GM10248 (cell line): ENCODE measurements around the gene TRIM7.

Experiments used
- CTCF ChIA-PET: fragments of 300-600 bp; sonication (Branson Sonifier 250); formaldehyde crosslinking; extraction: SDS; loops from one replicate; lab custom pipeline; 2021; ENCODE audit warnings: antibody characterized with exemption; lab: Yijun Ruan, JAX
- POLR2A ChIA-PET: fragments of 350-650 bp; sonication (Branson Sonifier 250); formaldehyde crosslinking; extraction: SDS; loops from one replicate; lab custom pipeline; 2020; ENCODE audit warnings: antibody characterized with exemption; lab: Yijun Ruan, JAX
- DNase-seq: peaks from one replicate; pipeline ENCODE4 v3.0.0; 2012; ENCODE audit errors: extremely low spot score
- TF ChIP-seq, protein P1 (sequence below): IDR thresholded peaks from 2 replicates; pipeline ENCODE4 v1.5.1; 2012; ENCODE audit warnings: mild to moderate bottlenecking, low read depth; ENCODE audit errors: extremely low read depth, missing control alignments, control extremely low read depth

Gene TRIM7

DNA sequence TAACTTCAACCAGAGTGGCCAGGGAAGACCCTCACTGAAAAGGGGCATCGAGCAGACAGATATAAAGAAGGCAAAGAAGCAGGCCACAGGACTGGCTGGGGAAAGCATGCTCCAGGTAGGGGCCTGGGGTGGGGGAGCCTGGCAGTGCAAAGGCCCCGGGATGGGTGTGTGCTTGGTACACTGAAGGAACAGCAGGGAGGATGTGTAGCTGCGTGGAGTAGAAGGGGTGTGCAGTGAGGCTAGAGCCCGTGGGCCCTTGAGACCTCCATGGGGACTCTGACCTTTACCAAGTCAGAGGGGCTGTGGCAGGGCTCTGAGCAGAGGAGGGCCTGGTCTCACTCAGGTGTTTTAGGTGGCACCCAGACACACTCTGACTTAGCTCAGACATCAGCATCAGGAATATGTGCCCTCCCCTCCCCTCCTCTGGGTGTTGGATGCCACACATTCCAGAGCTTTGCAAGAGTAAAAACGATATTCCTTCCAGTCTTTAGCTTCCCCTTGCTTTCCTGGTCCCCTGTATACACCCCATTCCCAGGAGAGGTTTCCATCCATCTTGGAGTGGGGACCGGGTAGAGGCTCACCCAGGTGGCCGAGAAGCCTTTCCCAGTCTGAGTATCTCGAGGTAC is 7.6 kb downstream of the TRIM7 start:
- ChIA-PET CTCF (interaction anchor here (1.5 to 2.1 kb wide), 4 partner anchors 10 to 15 kb away, joined by 4 to 13 read pairs (median 7); no protein-coding TSS in a partner anchor), POLR2A (interaction anchor here (1.4 kb wide), 1 partner anchor 10 kb away, joined by 7 read pairs; no protein-coding TSS in a partner anchor)
- TF ChIP-seq, protein P1, sequence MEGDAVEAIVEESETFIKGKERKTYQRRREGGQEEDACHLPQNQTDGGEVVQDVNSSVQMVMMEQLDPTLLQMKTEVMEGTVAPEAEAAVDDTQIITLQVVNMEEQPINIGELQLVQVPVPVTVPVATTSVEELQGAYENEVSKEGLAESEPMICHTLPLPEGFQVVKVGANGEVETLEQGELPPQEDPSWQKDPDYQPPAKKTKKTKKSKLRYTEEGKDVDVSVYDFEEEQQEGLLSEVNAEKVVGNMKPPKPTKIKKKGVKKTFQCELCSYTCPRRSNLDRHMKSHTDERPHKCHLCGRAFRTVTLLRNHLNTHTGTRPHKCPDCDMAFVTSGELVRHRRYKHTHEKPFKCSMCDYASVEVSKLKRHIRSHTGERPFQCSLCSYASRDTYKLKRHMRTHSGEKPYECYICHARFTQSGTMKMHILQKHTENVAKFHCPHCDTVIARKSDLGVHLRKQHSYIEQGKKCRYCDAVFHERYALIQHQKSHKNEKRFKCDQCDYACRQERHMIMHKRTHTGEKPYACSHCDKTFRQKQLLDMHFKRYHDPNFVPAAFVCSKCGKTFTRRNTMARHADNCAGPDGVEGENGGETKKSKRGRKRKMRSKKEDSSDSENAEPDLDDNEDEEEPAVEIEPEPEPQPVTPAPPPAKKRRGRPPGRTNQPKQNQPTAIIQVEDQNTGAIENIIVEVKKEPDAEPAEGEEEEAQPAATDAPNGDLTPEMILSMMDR, result no peak
- DNase-seq, result no peak

DNA sequence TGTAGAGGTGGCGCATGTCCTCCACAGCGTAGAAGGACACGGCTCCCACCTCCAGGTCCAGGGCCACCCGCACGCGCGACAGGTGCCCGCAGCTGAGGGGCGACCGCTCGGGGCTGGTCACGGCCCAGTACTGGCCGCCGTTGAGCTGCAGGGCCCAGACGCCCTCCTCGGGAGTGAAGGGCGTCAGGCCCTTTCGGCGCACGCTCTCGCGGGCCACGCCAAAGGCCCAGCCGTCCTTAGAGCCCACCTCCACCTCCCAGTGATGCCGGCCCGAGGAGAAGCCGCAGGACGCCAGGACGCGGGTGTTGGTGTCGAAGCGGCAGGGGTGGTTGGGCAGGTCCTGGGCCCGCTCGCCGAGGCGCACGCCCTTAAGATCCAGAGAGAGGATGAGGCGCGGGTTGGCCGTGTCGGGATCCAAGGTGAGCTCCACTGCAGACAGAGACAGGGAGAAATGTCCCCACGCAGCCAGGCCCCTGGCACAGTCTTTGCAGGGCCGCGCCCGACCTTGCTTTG is 9.7 kb downstream of the TRIM7 start:
- ChIA-PET POLR2A (no interaction called here), CTCF (interaction anchor here (9.1 kb wide), 1 partner anchor 10 kb away, joined by 109 read pairs; the partner anchor contains the start of gene TRIM7)
- DNase-seq, result no peak
- TF ChIP-seq, protein P1, result no peak

DNA sequence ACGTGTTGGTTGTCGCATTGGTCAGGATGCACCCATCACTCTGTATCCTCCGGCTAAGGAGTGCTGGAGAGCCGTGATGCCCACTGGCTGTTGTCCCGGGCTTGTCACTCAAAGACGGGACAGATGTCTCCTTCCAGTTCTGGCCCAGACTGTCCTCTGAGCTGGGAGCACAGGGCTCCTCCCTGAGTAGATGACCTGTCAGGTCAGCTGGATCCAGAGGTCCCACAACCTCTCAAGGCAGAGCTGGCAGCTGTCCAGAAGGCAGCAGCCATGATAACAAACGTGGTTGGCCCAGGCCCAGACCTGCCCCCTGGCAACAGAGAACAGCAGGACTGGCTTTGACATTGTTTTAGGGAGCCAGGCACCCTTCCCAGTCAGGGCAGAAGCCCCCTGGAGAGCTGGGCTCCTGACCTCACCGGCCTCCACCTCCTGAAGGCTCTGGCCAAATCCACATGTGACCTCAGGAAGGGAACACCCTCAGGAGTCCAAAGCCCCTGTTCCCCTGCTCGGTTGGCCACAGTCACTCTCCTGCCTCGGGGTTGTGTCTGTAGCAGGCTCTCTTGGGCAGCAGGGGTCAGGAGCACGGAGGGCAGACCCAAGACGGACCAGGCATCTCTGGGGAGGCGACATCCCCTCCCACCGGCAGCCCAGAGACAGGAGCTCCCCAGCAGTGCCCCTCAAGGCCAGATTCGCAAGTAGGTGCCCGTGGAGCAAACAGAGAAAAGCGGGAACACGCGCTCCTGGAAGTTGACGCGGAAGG is 10.3 kb downstream of the TRIM7 start:
- CTCF ChIA-PET, result interaction anchor here (9.1 kb wide), 1 partner anchor 10 kb away, joined by 109 read pairs; the partner anchor contains the start of gene TRIM7
- no peak for DNase-seq
- POLR2A ChIA-PET, result no interaction called here
- TF ChIP-seq, protein P1, result no peak

DNA sequence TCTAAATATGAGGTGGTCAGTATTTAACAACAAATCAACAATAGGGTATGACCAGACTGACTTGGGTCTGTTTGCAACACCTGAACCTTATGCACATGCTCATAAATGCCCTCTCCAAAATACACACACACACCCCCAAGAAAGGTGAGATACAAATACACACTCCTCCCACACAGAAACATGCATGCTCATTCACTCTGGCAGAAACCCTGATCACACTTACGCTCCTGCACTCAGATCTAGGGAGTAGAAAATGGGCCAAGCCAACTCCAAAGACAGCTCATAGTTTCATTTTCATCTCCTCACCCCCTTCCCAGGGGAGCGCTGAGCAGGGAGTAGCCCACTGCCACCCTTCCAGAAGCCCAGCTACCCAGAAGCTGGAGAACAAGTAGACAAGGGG is 11.3 kb downstream of the TRIM7 start:
- CTCF ChIA-PET, result interaction anchor here (0.7 to 9.1 kb wide), 3 partner anchors 11 to 21 kb away, joined by 3 to 109 read pairs (median 3); partner anchors contain the start of gene TRIM7
- POLR2A ChIA-PET, result interaction anchor here (0.7 kb wide), 1 partner anchor 9 kb away, joined by 3 read pairs; no protein-coding TSS in a partner anchor
- TF ChIP-seq, protein P1, result no peak
- no peak for DNase-seq

DNA sequence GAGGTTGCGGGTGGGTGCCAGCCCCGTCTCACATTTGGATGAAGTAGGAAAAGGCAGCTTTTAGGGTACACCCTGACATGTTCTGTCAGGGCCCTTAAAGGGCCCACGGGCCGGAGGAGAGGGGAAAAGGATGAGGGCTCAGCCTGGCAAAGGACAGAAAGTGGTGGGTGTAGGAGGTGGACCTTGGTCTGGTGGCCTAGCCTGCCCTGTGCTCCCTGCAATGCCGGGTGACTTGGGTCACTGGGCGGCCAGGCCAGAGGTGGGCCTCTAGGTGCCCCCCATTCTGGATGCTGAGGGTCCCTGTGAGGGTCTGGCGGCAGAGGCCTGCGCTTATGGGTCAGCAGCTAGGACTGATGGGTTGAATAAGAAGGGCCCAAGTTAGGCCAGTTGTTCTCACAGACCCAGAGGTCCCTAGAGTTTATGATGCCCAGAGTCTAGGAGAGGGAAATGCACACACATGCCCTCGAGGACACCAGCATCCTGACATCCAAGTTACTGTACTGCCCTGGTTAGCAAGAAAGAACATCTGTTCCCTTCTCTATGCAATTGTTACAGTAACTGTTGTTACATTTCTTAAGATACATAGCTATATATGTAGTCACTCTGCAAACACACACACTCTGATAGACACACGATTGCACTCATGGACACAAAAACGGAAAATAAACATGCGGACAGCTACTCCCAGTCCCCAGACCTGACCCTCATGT is 12.5 kb downstream of the TRIM7 start:
- DNase-seq, result no peak
- TF ChIP-seq, protein P1, result no peak
- ChIA-PET POLR2A (interaction anchor here (1.0 to 1.8 kb wide), 3 partner anchors 14 to 30 kb away, joined by 3 to 7 read pairs (median 4); partner anchors contain the start of gene TRIM41), CTCF (interaction anchor here (0.7 to 9.1 kb wide), 6 partner anchors 12 to 408 kb away, joined by 3 to 109 read pairs (median 4); partner anchors contain the start of genes TRIM41 and TRIM7)
